Endothelial cell of umbilical vein (primary cell): ENCODE data around the gene MYMK. TPM values are rescaled to one million over a fixed set of nuclear protein-coding genes. Genes with fewer than 3 reads are reported as not detected.

ENCODE experiments used
- BruUV-seq: library from RNA; stranded (reverse); fragments of 400-500 nt; replicated peaks from 2 replicates; lab custom pipeline; 2021; lab: Mats Ljungman, UMichigan
- CTCF ChIA-PET: fragments of 300-600, 350-600 bp; sonication (Branson Sonifier 250); formaldehyde crosslinking; loops from one replicate; lab custom pipeline; 2021; ENCODE audit warnings: antibody characterized with exemption, inconsistent platforms; lab: Charles Lee
- POLR2A ChIA-PET: fragments of 300-600, 350-600 bp; sonication (Branson Sonifier 250); formaldehyde crosslinking; loops from one replicate; lab custom pipeline; 2021; ENCODE audit warnings: antibody characterized with exemption, inconsistent platforms; lab: Charles Lee
- DNase-seq: peaks from one replicate; pipeline ENCODE4 v3.0.0-alpha.2; 2011; ENCODE audit warnings: low read depth, low spot score
- FAIRE-seq: peaks from 2 replicates; lab custom pipeline; 2011; peaks lifted over from hg19 to GRCh38; lab: Jason Lieb, UNC
- H2AFZ ChIP-seq: 2 replicates; pipeline ENCODE4 v1.6.0; 2012; ENCODE audit warnings: low read depth, low read length, control low read depth, inconsistent platforms
- H3K27ac ChIP-seq: 2 replicates; pipeline ENCODE4 v1.5.1; 2011; ENCODE audit warnings: low read depth, mild to moderate bottlenecking, control low read depth, low read length, moderate library complexity; ENCODE audit not compliant: insufficient read depth
- H3K27me3 ChIP-seq, 2 experiments: 2 replicates each; pipeline versions ENCODE4 v1.6.0 to v1.6.1; 2011; ENCODE audit warnings: low read length in 2 of 2, mixed read lengths in 1 of 2; ENCODE audit not compliant: control insufficient read depth in 2 of 2, insufficient read depth in 2 of 2
- H3K36me3 ChIP-seq, 2 experiments: 2 replicates in 1 of 2; 3 replicates in 1 of 2; pipeline ENCODE4 v1.5.1; 2011; ENCODE audit warnings: low read length in 2 of 2, mild to moderate bottlenecking in 1 of 2, moderate library complexity in 1 of 2; ENCODE audit not compliant: control insufficient read depth in 2 of 2, insufficient read depth in 2 of 2; ENCODE audit errors: extremely low read depth in 1 of 2
- H3K4me1 ChIP-seq: 3 replicates; pipeline ENCODE4 v1.5.1; 2011; ENCODE audit warnings: mild to moderate bottlenecking, low read length; ENCODE audit not compliant: control insufficient read depth, insufficient read depth; ENCODE audit errors: extremely low read depth
- H3K4me2 ChIP-seq: 2 replicates; pipeline ENCODE4 v1.6.1; 2011; ENCODE audit warnings: low read length, control low read depth, mixed read lengths; ENCODE audit not compliant: insufficient read depth
- H3K4me3 ChIP-seq, 3 experiments: fragments of 200-600 bp in 1 of 3; sonication (generic), shearing (Covaris generic) in 1 of 3; replicated peaks in 1 of 3; 2 replicates each; pipeline ENCODE4 v1.5.1; 2011 to 2016; ENCODE audit warnings: control low read depth in 3 of 3, low read length in 3 of 3, mild to moderate bottlenecking in 2 of 3, inconsistent platforms in 1 of 3, low read depth in 1 of 3, moderate library complexity in 1 of 3; ENCODE audit not compliant: insufficient read depth in 1 of 3
- H3K79me2 ChIP-seq: 2 replicates; pipeline ENCODE4 v1.6.0; 2012; ENCODE audit warnings: low read length, inconsistent platforms; ENCODE audit not compliant: control insufficient read depth, insufficient read depth
- H3K9ac ChIP-seq: replicated peaks from 2 replicates; pipeline ENCODE3; 2011; ENCODE audit warnings: low read length, control low read depth; ENCODE audit not compliant: insufficient read depth; ENCODE audit errors: extremely low read depth
- H3K9me1 ChIP-seq: replicated peaks from 3 replicates; pipeline ENCODE4 v1.6.0; 2011; ENCODE audit warnings: mild to moderate bottlenecking, low read length; ENCODE audit not compliant: control insufficient read depth, insufficient read depth; ENCODE audit errors: extremely low read depth
- H3K9me3 ChIP-seq: replicated peaks from 2 replicates; pipeline ENCODE4 v1.5.1; 2012; ENCODE audit warnings: low read length, inconsistent platforms; ENCODE audit not compliant: control insufficient read depth, insufficient read depth
- H4K20me1 ChIP-seq: replicated peaks from 2 replicates; pipeline ENCODE3; 2011; ENCODE audit warnings: mild to moderate bottlenecking, low read length; ENCODE audit not compliant: control insufficient read depth, insufficient read depth; ENCODE audit errors: extremely low read depth
- CTCF ChIP-seq, 2 donors: IDR thresholded peaks; 1 replicate in 1 of 2; 2 replicates in 1 of 2; pipeline ENCODE4 v1.5.1; 2011; ENCODE audit warnings: low read length in 2 of 2, mild to moderate bottlenecking in 2 of 2, moderate library complexity in 2 of 2, control low read depth in 1 of 2, inconsistent platforms in 1 of 2, low read depth in 1 of 2; ENCODE audit not compliant: insufficient read depth in 1 of 2; ENCODE audit errors: extremely low read depth in 1 of 2
- EZH2 ChIP-seq: IDR thresholded peaks from 2 replicates; pipeline ENCODE4 v1.6.1; 2012; ENCODE audit warnings: borderline replicate concordance, low read depth, mild to moderate bottlenecking, moderate library complexity, low read length, inconsistent platforms; ENCODE audit not compliant: severe bottlenecking
- FOS ChIP-seq: IDR thresholded peaks from 2 replicates; pipeline ENCODE4 v1.6.1; 2011; ENCODE audit warnings: mild to moderate bottlenecking, low read length, moderate library complexity, borderline replicate concordance; ENCODE audit not compliant: insufficient read depth
- GATA2 ChIP-seq: IDR thresholded peaks from 2 replicates; pipeline ENCODE4 v1.7.0; 2011; ENCODE audit warnings: low read depth, mild to moderate bottlenecking, moderate library complexity, mixed read lengths, low read length; ENCODE audit not compliant: insufficient read length, insufficient read depth
- JUN ChIP-seq: IDR thresholded peaks from 2 replicates; pipeline ENCODE4 v1.6.1; 2011; ENCODE audit warnings: borderline replicate concordance, low read depth; ENCODE audit not compliant: insufficient read length, insufficient read depth
- MAX ChIP-seq: IDR thresholded peaks from 2 replicates; pipeline ENCODE4 v1.6.1; 2011; ENCODE audit not compliant: insufficient read depth, insufficient read length
- MYC ChIP-seq: IDR thresholded peaks from one replicate; pipeline ENCODE4 v1.6.1; 2011; ENCODE audit warnings: mild to moderate bottlenecking, low read depth, low read length
- POLR2A ChIP-seq: IDR thresholded peaks from 2 replicates; pipeline ENCODE4 v1.6.1; 2012; ENCODE audit warnings: low read depth, mild to moderate bottlenecking, control low read depth, low read length
- POLR2AphosphoS5 ChIP-seq: IDR thresholded peaks from 2 replicates; pipeline ENCODE4 v1.6.1; 2012; ENCODE audit warnings: low read depth, mild to moderate bottlenecking, control low read depth, low read length, moderate library complexity; ENCODE audit not compliant: insufficient read depth
- dilution Hi-C: fragments of 300-500 bp; cut with MboI; formaldehyde crosslinking; loops from one replicate; pipeline ENCODE4 v1.15.0; 2019; ENCODE audit warnings: low sequenced_read_pairs; ENCODE audit not compliant: extremely low pct_ligation_motif_present
- intact Hi-C: fragments of 100-400 bp; cut with micrococcal nuclease; formaldehyde crosslinking; loops from one replicate; pipeline ENCODE4 v1.10.0; 2022
- polyA plus RNA-seq, 4 experiments: library from polyadenylated mRNA; depleted of rRNA in 3 of 4; stranded (reverse) in 3 of 4; unstranded in 1 of 4; fragments of >200 nt; gene quantifications; 2 replicates each; pipeline versions ENCODE4 v1.2.1 to v1.2.3, GENCODE V29; 2011 to 2012; ENCODE audit warnings: missing spikeins in 1 of 4
- total RNA-seq: library from RNA; stranded (reverse); gene quantifications from 2 replicates; pipeline ENCODE4 v1.2.3, GENCODE V29; 2021

MYMK gene
- total and polyA plus RNA-seq, 2 donors (not counting 3 experiments of a cell fraction or from before 2014, with no cell fraction given) = not detected

- no peaks in the 10 kb centered on the region for H4K20me1 ChIP-seq
- TF ChIP-seq MYC (no peak), MAX (no peak), CTCF (IDR thresholded peaks at IDR 0.05; ENCODE audit: extremely low read depth in 1 of 2, insufficient read depth in 1 of 2, low read depth in 1 of 2, low read length in 2 of 2) (no peak), POLR2AphosphoS5 (no peak), FOS (no peak), JUN (no peak), GATA2 (no peak), POLR2A (no peak), EZH2 (no peak)
- DNase-seq (peak; percentile 57), FAIRE-seq (peak; percentile 84)
- TSS peak; percentile 52 for BruUV-seq
- intact Hi-C loops = loop anchor here (2.0 kb wide), 2 partner anchors 71 to 121 kb away; partner anchors contain the start of genes SURF1 and SURF2
- H3K4me2 ChIP-seq = peak overlapping the region; percentile 48
- H3K4me1 ChIP-seq = peaks cover 6% of the 10 kb centered on the region
- ChIA-PET CTCF (interaction anchor here (0.8 to 2.1 kb wide), 5 partner anchors 9 to 292 kb away, joined by 3 to 10 read pairs (median 4); no protein-coding TSS in a partner anchor), POLR2A (interaction anchor here (1.0 to 2.7 kb wide), 3 partner anchors 19 to 130 kb away, joined by 3 to 8 read pairs (median 3); partner anchors contain the start of genes CACFD1, MED22 and RPL7A)
- no peaks in the 10 kb centered on the region for H3K9me1 ChIP-seq
- no peaks in the 10 kb centered on the region for H3K9me3 ChIP-seq
- H3K36me3 ChIP-seq = peaks cover 3 to 26% of the 10 kb centered on the region in 2 experiments
- peak overlapping the region; percentile 37 for H2AFZ ChIP-seq
- no peaks in the 10 kb centered on the region for H3K27me3 ChIP-seq
- H3K9ac ChIP-seq = peak overlapping the region; percentile 84
- peak overlapping the region; percentile 52 for H3K27ac ChIP-seq
- dilution Hi-C loops = no loop called here
- peaks cover 8% of the 10 kb centered on the region for H3K79me2 ChIP-seq
- H3K4me3 ChIP-seq = peak overlapping the region; percentile 50 to 73 (median 69)
Observed at GRCh38 chr9:133477992-133478850, 46.5 kb downstream of the MYMK start.
